OCI-LY7 (cell line): Measurements from ENCODE around the gene KRTAP5-4. TPM values are rescaled to one million over a fixed set of nuclear protein-coding genes. Genes with fewer than 3 reads are reported as not detected.
"Not testable (repeated sequence)": the region's sequence is repeated elsewhere in the genome, so short reads cannot be mapped to it uniquely, and the experiment has no call there.

Experiments
- BruUV-seq: library from RNA; stranded (reverse); fragments of 400-500 nt; replicated peaks from 2 replicates; lab custom pipeline; 2021; lab: Mats Ljungman, UMichigan
- CTCF ChIA-PET: fragments of 300-600 bp; sonication (Branson Sonifier 250); formaldehyde crosslinking; loops from one replicate; lab custom pipeline; 2022; ENCODE audit warnings: antibody characterized with exemption; ENCODE audit not compliant: unreplicated experiment; lab: Charles Lee
- POLR2A ChIA-PET: fragments of 300-600 bp; sonication (Branson Sonifier 250); formaldehyde crosslinking; loops from one replicate; lab custom pipeline; 2022; ENCODE audit warnings: antibody characterized with exemption; lab: Charles Lee
- DNase-seq: peaks from one replicate; pipeline ENCODE4 v3.0.0-alpha.2; 2015; ENCODE audit warnings: low spot score
- H2AFZ ChIP-seq: fragments of 200-600 bp; sonication (generic), shearing (Covaris generic); 2 replicates; pipeline ENCODE4 v1.6.1; 2014; ENCODE audit warnings: mild to moderate bottlenecking, antibody characterized with exemption, low read length, moderate library complexity
- H3K27ac ChIP-seq: fragments of 200-600 bp; sonication (generic); 2 replicates; pipeline ENCODE4 v1.5.1; 2014; ENCODE audit warnings: mixed run types, low read depth, mild to moderate bottlenecking, moderate library complexity, low read length, inconsistent platforms; ENCODE audit not compliant: poor library complexity, severe bottlenecking
- H3K36me3 ChIP-seq: fragments of 200-600 bp; sonication (generic); 2 replicates; pipeline ENCODE4 v1.6.1; 2014; ENCODE audit warnings: mild to moderate bottlenecking, antibody characterized with exemption, low read length, moderate library complexity, mixed read lengths; ENCODE audit not compliant: insufficient read depth
- H3K4me1 ChIP-seq: fragments of 200-600 bp; sonication (generic); 2 replicates; pipeline ENCODE4 v1.5.1; 2014; ENCODE audit warnings: mild to moderate bottlenecking, low read length; ENCODE audit not compliant: insufficient read depth, poor library complexity, severe bottlenecking
- H3K4me2 ChIP-seq: fragments of 200-600 bp; sonication (generic); 2 replicates; pipeline ENCODE4 v1.6.1; 2014; ENCODE audit warnings: mild to moderate bottlenecking, low read length
- H3K4me3 ChIP-seq: fragments of 200-600 bp; sonication (generic); 2 replicates; pipeline ENCODE4 v1.5.1; 2014; ENCODE audit warnings: mild to moderate bottlenecking, low read depth, low read length; ENCODE audit not compliant: poor library complexity, severe bottlenecking
- H3K79me2 ChIP-seq: fragments of 200-600 bp; sonication (generic); 2 replicates; pipeline ENCODE4 v1.6.1; 2016; ENCODE audit warnings: low read depth, mild to moderate bottlenecking, low read length, moderate library complexity, mixed read lengths; ENCODE audit not compliant: insufficient read depth
- H3K9me2 ChIP-seq: fragments of 200-600 bp; sonication (generic); 2 replicates; pipeline ENCODE4 v1.6.1; 2016; ENCODE audit warnings: mild to moderate bottlenecking, low read length, mixed read lengths; ENCODE audit not compliant: insufficient read depth
- H3K9me3 ChIP-seq: fragments of 200-600 bp; sonication (generic); 2 replicates; pipeline ENCODE4 v1.6.1; 2014; ENCODE audit warnings: mild to moderate bottlenecking, mixed run types, low read length, mixed read lengths
- H4K20me1 ChIP-seq: fragments of 200-600 bp; sonication (generic); 2 replicates; pipeline ENCODE4 v1.6.1; 2014; ENCODE audit warnings: mild to moderate bottlenecking, antibody characterized with exemption, low read length, moderate library complexity, mixed read lengths; ENCODE audit not compliant: insufficient read depth
- CTCF ChIP-seq: fragments of 200-600 bp; sonication (generic); conservative IDR thresholded peaks from 2 replicates; pipeline ENCODE4 v1.5.1; 2014; ENCODE audit warnings: mild to moderate bottlenecking, antibody characterized with exemption, low read length, moderate library complexity, mixed read lengths
- EZH2phosphoT487 ChIP-seq: fragments of 200-600 bp; sonication (generic); IDR thresholded peaks from 2 replicates; pipeline ENCODE4 v1.6.1; 2018; ENCODE audit warnings: low read depth, borderline replicate concordance, mild to moderate bottlenecking, mixed run types, antibody characterized with exemption, low read length, moderate library complexity, mixed read lengths
- intact Hi-C: fragments of 100-400 bp; cut with micrococcal nuclease; formaldehyde crosslinking; loops from one replicate; pipeline ENCODE4 v1.10.0; 2022; ENCODE audit not compliant: unreplicated experiment
- total RNA-seq, 2 experiments: library from RNA; depleted of rRNA in 1 of 2; stranded (reverse); fragments of >200 nt in 1 of 2; shearing (Covaris generic) in 1 of 2; gene quantifications; 2 replicates each; pipeline ENCODE4 v1.2.3, GENCODE V29; 2014 to 2022

Gene KRTAP5-4
- total RNA-seq, 2 experiments from 2014 or later = not detected

- Histone ChIP-seq H2AFZ (no peak overlapping the region), H3K9me2 (no peaks in the 10 kb centered on the region), H3K9me3 (no peaks in the 10 kb centered on the region), H3K4me3 (no peak overlapping the region), H4K20me1 (no peaks in the 10 kb centered on the region), H3K4me2 (no peak overlapping the region), H3K79me2 (no peaks in the 10 kb centered on the region), H3K4me1 (no peaks in the 10 kb centered on the region), H3K36me3 (no peaks in the 10 kb centered on the region), H3K27ac (no peak overlapping the region)
- ChIA-PET CTCF (interaction anchor here (0.5 kb wide), 1 partner anchor 60 kb away, joined by 3 read pairs; no protein-coding TSS in a partner anchor), POLR2A (no interaction called here)
- no TSS peak for BruUV-seq
- no peak for DNase-seq
- TF ChIP-seq EZH2phosphoT487 (no peak), CTCF (no peak)
- intact Hi-C loops = no loop called here
Measured at GRCh38 chr11:1592628-1593027, 29.3 kb downstream of the KRTAP5-4 start.

GRCh38 chr11:1589996-1590395 is 31.9 kb downstream of the KRTAP5-4 start:
- Histone ChIP-seq H3K36me3 (no peaks in the 10 kb centered on the region), H4K20me1 (no peaks in the 10 kb centered on the region), H3K4me2 (no peak overlapping the region), H2AFZ (no peak overlapping the region), H3K27ac (no peak overlapping the region), H3K9me2 (no peaks in the 10 kb centered on the region), H3K9me3 (no peaks in the 10 kb centered on the region), H3K4me1 (no peaks in the 10 kb centered on the region), H3K79me2 (no peaks in the 10 kb centered on the region), H3K4me3 (no peak overlapping the region)
- intact Hi-C loops = no loop called here
- ChIA-PET CTCF (no interaction called here), POLR2A (no interaction called here)
- TF ChIP-seq CTCF = no peak
- TF ChIP-seq EZH2phosphoT487 = no peak
- no TSS peak for BruUV-seq
- DNase-seq = no peak

- H3K27ac ChIP-seq, H3K4me3 ChIP-seq, DNase-seq, H3K9me3 ChIP-seq, H3K4me2 ChIP-seq, H4K20me1 ChIP-seq, CTCF ChIA-PET, H3K36me3 ChIP-seq, H2AFZ ChIP-seq, POLR2A ChIA-PET, intact Hi-C loops, H3K79me2 ChIP-seq, BruUV-seq, H3K4me1 ChIP-seq, H3K9me2 ChIP-seq: not testable (repeated sequence)
Measured at GRCh38 chr11:1589191-1589963, 32.6 kb downstream of the KRTAP5-4 start.
